SK-N-MC (cell line): ENCODE results near the gene ABCA7.
A peak's percentile ranks its signal among the peaks of the same experiment; 100 is the strongest.

ENCODE experiments used
- DNase-seq: peaks from one replicate; pipeline ENCODE4 v3.0.0-alpha.2; 2011; ENCODE audit warnings: low read depth, low spot score
- H3K27ac ChIP-seq: fragments of 200-600 bp; sonication (generic); 2 replicates; pipeline ENCODE4 v1.5.1; 2016; ENCODE audit warnings: mixed run types
- H3K36me3 ChIP-seq: fragments of 200-600 bp; sonication (generic); 2 replicates; pipeline ENCODE4 v1.6.1; 2017; ENCODE audit warnings: antibody characterized with exemption, low read length, mixed read lengths; ENCODE audit not compliant: insufficient read depth
- H3K4me3 ChIP-seq: fragments of 200-600 bp; sonication (generic); 2 replicates; pipeline ENCODE4 v1.5.1; 2016
- H3K9ac ChIP-seq: fragments of 200-600 bp; sonication (generic); 2 replicates; pipeline ENCODE4 v1.8.0; 2017; ENCODE audit warnings: mixed run types, mixed read lengths; ENCODE audit not compliant: insufficient read length
- H3K9me3 ChIP-seq: fragments of 200-600 bp; sonication (generic); 2 replicates; pipeline ENCODE4 v1.6.1; 2017; ENCODE audit warnings: low read depth, mild to moderate bottlenecking, antibody characterized with exemption, low read length, moderate library complexity, mixed read lengths
- EZH2 ChIP-seq: fragments of 200-600 bp; sonication (generic); IDR thresholded peaks from one replicate; pipeline ENCODE4 v1.6.1; 2017; ENCODE audit warnings: antibody characterized with exemption
- FOXP2 ChIP-seq: optimal IDR thresholded peaks from 2 replicates; pipeline ENCODE3; 2011; ENCODE audit warnings: mild to moderate bottlenecking, moderate library complexity; ENCODE audit not compliant: insufficient read depth; ENCODE audit errors: extremely low read length, control extremely low read depth
- POLR2AphosphoS5 ChIP-seq: IDR thresholded peaks from 2 replicates; pipeline ENCODE4 v1.6.1; 2012; ENCODE audit warnings: mild to moderate bottlenecking, low read depth, low read length, borderline replicate concordance

Gene ABCA7

DNA sequence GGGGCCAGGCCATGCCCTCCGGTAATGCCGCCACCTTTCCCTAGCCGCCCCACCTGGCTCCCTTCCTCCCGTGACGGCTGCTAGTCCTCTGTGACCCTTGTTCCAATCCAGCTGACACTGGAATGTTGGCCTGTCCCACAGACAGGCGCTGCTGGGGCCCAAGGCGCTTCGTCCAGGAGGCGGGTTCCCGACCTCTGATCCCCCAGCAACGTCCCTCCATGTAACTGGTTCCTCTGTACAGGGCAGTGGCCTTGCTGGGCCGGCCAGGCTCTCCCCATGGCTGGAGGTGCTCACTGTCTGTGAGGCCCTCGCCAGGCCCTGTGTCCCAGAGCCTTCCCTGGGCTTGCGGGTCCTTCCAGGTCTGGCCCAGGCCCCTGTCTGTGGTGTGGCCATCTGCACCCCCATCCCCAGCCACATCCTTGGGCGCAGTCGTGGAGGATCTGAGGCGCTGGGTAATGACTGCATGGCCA, 46.5 kb upstream of the ABCA7 start:
- Histone ChIP-seq H3K36me3 (peaks cover 21% of the 10 kb centered on the region; the same call in 1 of the 2 replicates), H3K9ac (no peak overlapping the region)
- TF ChIP-seq POLR2AphosphoS5 (no peak), FOXP2 (no peak), EZH2 (no peak)

DNA sequence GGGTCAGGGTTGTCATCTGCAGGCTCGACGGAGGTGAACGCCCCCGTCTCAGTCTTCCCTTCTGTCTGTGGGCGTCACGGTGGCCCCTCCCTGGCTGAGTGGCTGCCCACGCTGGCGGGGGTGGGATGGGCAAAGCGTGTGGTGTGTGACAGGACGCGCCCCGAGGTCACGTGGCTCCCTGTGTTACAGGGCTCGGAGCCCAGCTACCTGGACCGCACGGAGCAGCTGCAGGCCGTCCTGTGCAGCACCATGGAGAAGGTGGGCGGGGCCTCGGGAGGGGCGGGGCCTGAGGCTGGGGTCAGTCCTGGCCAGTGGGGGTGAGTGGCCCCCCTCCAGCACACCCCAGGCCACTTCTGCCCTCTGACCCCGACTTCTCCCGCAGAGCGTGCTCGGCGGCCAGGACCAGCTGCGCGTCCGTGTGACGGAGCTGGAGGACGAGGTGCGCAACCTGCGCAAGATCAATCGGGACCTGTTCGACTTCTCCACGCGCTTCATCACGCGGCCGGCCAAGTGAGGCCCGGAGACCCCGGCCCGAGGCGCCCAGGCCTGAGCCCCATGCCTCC, 46.0 kb upstream of the ABCA7 start:
- no peak for DNase-seq
- no peak overlapping the region for H3K9ac ChIP-seq
- H3K36me3 ChIP-seq: peaks cover 21% of the 10 kb centered on the region; the same call in 1 of the 2 replicates
- no peak for TF ChIP-seq POLR2AphosphoS5
- TF ChIP-seq FOXP2: no peak
- H3K27ac ChIP-seq: no peak overlapping the region
- no peaks in the 10 kb centered on the region for H3K9me3 ChIP-seq
- no peak overlapping the region for H3K4me3 ChIP-seq

More for the DNA sequence above, 46.5 kb upstream of the ABCA7 start:
- Histone ChIP-seq H3K27ac (no peak overlapping the region), H3K9me3 (no peaks in the 10 kb centered on the region), H3K4me3 (no peak overlapping the region)
- no peak for DNase-seq

DNA sequence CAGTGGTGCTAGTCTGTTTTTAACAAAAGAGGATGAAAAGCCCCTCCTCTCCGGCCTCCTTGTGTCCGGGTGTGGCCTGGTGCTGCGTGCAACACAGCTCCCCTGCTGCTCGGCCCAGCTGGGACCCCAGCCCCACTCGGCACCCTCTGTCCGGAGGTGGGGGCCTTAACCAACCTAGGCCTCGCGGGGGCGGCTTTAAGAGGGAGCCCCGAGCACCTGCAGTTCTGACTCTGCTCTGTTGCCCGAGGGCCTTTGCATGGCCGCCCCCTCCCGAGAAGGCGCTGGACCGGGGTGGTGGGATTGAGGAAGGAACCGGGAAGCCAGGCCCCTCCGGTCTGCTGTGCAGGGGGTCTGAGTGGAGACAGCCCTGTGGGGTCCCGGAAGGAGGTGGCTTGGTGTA, 45.4 kb upstream of the ABCA7 start:
- no peak for DNase-seq
- peaks cover 21% of the 10 kb centered on the region; the same call in 1 of the 2 replicates for H3K36me3 ChIP-seq
- TF ChIP-seq EZH2 (no peak), POLR2AphosphoS5 (no peak), FOXP2 (no peak)
- no peak overlapping the region for H3K27ac ChIP-seq
- H3K9me3 ChIP-seq: no peaks in the 10 kb centered on the region
- H3K9ac ChIP-seq: no peak overlapping the region
- H3K4me3 ChIP-seq: no peak overlapping the region

DNA sequence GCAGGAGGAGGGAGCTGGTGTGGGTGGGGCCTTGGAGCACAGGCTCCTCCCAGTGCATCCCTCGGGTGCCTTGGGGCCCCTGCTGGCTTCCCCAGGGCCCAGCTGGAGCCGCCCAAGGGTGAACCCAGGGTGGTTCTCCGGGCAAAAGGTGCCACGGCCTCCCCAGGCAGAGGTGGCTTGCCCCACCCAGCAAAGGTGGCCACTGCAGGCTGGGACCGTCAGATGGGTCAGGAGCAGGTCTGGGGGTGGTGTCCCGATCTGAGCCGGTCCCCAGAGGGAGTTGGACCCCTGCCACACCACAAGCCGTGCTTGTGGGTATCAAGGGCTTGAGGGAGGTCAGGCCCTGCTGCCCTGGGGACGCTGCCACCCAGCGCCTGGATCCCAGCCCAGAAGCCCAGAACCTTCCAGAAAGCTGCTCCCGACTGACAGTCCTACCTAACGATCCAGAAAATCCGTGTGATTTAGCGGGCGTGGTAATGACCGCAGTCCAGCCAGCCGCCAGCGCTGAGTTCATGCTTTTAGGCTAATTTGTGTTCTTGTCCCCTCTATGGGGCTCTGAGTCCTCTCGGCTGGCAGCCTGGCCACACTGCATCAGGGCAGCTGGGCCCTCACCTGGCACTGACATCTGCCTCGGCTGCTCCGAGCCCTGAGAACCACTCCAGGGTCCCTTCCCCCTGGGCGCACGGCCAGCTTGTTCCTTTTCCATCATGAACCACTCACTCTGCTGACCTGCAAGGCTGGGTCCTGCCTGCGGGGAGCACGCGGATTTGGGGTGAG, 44.7 kb upstream of the ABCA7 start:
- H3K27ac ChIP-seq: no peak overlapping the region
- DNase-seq: no peak
- H3K36me3 ChIP-seq: peaks cover 15% of the 10 kb centered on the region; the same call in 1 of the 2 replicates
- H3K9me3 ChIP-seq: no peaks in the 10 kb centered on the region
- no peak overlapping the region for H3K9ac ChIP-seq
- no peak for TF ChIP-seq POLR2AphosphoS5
- no peak for TF ChIP-seq FOXP2
- no peak for TF ChIP-seq EZH2
- H3K4me3 ChIP-seq: no peak overlapping the region

DNA sequence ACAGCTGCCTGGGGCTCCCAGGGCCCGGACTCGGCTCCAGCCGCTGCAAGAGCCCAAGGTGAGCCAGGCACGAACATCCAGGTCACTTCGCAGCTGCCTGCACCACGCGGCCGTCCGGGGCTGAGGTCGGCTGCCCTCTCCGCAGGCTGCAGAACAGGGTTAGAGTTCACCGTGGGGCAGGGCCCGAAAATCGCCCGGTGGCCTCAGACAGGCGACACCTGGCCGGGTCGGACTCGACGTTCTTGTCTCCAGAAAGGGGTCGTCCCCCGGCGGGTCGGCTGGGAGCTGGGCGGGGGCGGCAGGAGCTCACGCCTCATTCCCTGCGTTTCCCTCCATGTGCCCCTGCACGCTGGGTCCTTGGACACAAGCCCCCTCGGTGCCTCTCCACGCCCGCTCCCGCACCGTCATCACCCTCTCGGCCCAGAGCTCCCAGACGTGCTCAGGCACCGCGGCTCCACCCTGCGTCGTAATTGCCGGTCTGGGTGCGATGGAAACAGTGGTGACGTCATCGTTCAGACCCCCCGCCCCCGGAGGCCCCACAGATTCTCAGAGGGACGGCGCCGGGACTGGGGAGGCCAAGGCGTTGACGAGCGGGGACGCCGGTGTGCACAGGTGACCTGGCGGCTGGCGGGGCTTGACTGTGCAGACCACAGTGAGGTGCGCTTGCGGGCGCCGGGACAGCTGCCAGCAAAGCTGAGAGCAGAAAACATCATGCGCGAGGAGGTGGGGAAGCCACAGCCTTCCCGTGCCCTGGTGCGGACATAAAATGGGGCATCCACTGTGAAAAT, 43.7 kb upstream of the ABCA7 start:
- H3K36me3 ChIP-seq: peaks cover 5% of the 10 kb centered on the region; the same call in 1 of the 2 replicates
- no peak for DNase-seq
- H3K4me3 ChIP-seq: peak overlapping the region; percentile 67
- no peak overlapping the region for H3K27ac ChIP-seq
- TF ChIP-seq FOXP2 (no peak), POLR2AphosphoS5 (peak; percentile 6; the same call in 1 of the 2 replicates), EZH2 (no peak)
- H3K9ac ChIP-seq: no peak overlapping the region
- H3K9me3 ChIP-seq: no peaks in the 10 kb centered on the region

DNA sequence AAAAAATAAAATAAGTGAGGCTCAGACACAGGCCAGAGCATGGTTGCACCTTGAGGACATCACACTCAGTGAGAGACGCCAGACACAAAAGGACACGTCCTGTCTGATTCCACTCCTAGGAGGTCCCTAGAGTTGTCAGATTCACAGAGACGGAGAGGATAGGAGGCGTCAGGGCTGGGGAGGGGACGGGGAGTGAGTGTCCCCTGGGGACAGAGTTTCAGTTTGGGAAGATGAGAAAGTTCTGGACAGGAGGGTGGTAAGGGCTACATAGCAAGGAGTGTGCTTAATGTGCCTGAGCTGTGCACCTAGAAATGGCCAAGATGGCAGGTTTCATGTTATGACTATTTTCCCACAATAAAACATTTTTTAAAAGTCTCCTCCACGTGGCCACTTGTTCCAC, 41.8 kb upstream of the ABCA7 start:
- H3K9ac ChIP-seq: no peak overlapping the region
- H3K27ac ChIP-seq: no peak overlapping the region
- peaks cover 5% of the 10 kb centered on the region; the same call in 1 of the 2 replicates for H3K36me3 ChIP-seq
- no peaks in the 10 kb centered on the region for H3K9me3 ChIP-seq
- DNase-seq: no peak
- no peak overlapping the region for H3K4me3 ChIP-seq
- no peak for TF ChIP-seq EZH2
- TF ChIP-seq POLR2AphosphoS5: no peak
- no peak for TF ChIP-seq FOXP2

DNA sequence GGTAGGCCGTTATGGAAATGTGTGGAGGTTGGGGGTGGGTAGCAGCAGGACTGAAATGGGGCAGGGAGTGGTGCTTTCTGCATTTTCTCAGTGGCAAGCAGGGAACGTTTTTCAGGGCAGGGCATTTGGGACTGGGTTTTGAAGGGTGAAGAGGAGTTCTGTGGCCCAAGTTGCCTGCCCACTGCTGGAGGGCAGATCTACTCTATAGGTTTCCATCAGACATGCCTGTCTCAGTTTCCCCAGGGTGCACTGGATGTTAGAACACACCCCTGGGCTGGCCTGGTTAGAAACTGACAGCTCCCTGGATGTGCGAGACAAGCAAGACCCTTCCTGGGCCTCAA, 40.6 kb upstream of the ABCA7 start:
- Histone ChIP-seq H3K36me3 (no peaks in the 10 kb centered on the region; the same call in 1 of the 2 replicates), H3K4me3 (no peak overlapping the region), H3K27ac (no peak overlapping the region), H3K9me3 (no peaks in the 10 kb centered on the region), H3K9ac (no peak overlapping the region)
- DNase-seq: no peak
- no peak for TF ChIP-seq FOXP2

DNA sequence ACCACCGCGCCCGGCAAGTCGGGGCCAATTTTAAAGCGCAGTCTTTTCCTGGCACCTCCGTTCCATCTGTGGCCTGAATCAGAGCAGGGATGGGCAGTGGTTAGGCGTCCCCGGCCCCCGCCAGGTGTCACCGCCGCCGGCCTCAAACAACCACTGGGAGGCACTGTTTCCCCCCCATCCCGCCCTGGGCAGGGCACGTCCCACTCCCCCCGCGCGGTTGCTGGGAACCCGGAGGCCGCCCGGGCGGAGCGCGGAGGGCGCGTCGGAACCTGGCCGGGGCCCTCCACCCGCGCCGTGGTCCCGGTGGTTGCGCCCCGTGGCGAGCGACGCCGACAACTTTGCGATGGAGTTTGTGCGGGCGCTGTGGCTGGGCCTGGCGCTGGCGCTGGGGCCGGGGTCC, 39.8 kb upstream of the ABCA7 start, which contains the start of gene GRIN3B:
Gene GRIN3B, plus strand, starts transcription at position 325 of the 400 bp plus-strand sequence. Its CDS starts 19 bp downstream, at position 344.
- no peaks in the 10 kb centered on the region for H3K9me3 ChIP-seq
- H3K4me3 ChIP-seq: peak within 1 kb of the TSS; percentile 38; the same call in 1 of the 2 replicates
- H3K27ac ChIP-seq: no peak within 1 kb of the TSS
- TF ChIP-seq POLR2AphosphoS5 (no peak), FOXP2 (no peak), EZH2 (no peak)
- H3K9ac ChIP-seq: no peak within 1 kb of the TSS
- H3K36me3 ChIP-seq: no peaks in the 10 kb centered on the region
- DNase-seq: no peak
